Measurements from ENCODE around the gene ABCC1.
"Not testable (repeated sequence)": the region's sequence is repeated elsewhere in the genome, so short reads cannot be mapped to it uniquely, and the experiment has no call there.

The ABCC1 gene

DNA sequence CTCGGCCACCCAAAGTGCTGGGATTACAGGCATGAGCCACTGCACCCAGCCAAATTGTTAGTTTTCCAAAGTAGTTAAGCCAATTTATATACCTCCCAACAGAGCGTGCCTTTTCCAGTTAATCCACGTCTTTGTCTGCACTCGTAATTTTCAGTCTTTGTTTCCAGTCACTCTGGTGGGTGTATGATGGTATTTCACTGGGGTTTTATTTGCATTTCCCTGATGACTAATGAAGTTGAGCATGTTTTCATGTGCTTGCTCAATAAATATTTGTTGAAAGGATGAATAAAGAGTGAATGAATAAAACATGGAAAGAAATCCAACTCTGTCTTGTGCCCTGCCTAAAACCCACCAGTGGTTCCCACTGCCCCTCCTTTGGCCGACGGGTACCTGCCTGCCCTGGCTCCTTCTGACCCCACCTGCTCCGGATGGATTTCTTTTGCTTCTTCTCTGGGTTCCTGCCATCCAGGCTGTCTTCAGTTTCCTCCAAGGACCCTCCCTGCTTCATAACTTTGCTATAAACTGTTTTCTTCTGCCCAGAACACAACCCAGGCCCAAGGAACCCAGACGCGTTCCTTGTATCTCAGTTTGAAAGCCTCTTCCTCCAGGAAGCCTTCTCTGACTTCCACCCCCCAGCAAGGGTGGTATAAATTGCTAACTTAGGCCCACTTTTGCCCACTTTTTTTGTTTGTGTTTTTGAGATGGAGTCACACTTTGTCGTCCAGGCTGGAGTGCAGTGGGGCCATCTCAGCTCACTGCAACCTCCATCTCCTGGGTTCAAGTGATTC lies 3.0 kb upstream of the ABCC1 start:
- DNase-seq (ENCODE audit: low spot score), result no peak

GRCh38 chr16:15947983-15948509 lies 1.4 kb upstream of the ABCC1 start:
- DNase-seq (ENCODE audit: low spot score), result no peak

DNA sequence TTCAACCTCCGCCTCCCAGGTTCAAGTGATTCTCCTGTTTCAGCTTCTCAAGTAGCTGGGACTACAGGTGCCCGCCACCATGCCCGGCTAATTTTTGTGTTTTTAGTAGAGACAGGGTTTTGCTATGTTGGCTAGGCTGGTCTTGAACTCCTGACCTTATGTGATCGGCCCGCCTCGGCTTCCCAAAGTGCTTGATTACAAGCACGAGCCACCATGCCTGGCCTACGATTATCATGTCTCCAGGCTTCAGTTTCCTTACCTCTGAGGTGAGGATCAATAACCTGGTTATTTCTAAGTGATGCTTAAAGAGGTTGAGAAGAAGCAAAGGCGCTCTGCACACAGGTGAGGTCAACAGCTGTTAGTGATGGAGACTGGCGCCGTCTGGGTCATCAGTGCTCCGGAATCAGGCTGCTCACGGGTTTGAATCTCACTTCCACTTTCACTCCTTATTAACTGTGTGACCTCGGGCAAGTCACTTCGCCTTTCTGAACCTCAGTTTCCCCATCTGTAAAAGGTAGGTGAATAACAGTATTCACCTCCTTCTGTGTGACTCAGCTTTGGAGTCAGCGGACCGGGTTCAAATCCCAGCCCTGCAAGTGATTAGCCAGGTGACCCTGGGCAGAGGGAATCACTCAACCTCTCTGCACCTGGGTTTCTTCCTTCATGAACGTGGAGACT lies 745 bp upstream of the ABCC1 start:
- DNase-seq (ENCODE audit: low spot score), result no peak

- peak; percentile 48 for DNase-seq (ENCODE audit: low spot score)
Observed at GRCh38 chr16:15950161-15950854, 892 bp downstream of the ABCC1 start.

DNA sequence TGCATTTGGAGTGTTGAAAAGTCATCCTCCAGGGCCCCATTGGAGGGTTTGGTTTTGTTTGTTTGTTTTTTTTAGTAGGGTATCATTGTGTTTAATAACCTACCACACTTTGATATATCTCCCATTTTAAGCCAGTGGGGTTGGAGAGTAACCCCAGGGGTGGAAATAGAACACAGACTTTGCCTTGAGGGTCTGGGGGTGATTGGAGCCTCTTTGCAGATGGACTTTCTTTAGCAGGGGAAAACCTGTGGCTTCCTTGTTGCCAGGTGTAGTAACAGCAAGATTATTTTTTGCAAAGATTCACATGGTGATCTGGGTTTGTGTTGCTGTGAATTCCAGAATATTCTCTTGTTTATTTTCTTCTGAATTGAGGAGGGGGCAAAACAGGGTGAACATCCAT lies 1.5 kb downstream of the ABCC1 start:
- DNase-seq (ENCODE audit: low spot score), result no peak

DNA sequence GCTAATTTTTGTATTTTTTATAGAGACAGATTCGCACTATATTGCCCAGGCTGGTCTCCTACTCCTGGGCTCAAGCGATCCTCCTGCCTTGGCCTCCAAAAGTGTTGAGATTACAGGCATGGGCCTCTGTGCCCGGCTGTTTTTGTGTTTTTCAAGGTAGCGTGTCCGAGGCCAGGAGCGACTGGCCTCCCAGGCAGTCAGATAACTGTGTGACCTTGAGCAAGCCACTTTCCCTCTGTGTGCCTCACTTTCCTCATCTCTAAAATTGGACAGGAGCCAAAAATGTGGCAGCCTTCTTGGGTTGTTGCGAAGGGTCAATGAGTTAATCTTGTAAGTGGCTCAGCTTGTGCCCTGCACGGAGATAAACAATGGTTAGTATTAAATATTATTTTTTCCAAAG lies 2.4 kb downstream of the ABCC1 start:
- DNase-seq (ENCODE audit: low spot score), result no peak

DNA sequence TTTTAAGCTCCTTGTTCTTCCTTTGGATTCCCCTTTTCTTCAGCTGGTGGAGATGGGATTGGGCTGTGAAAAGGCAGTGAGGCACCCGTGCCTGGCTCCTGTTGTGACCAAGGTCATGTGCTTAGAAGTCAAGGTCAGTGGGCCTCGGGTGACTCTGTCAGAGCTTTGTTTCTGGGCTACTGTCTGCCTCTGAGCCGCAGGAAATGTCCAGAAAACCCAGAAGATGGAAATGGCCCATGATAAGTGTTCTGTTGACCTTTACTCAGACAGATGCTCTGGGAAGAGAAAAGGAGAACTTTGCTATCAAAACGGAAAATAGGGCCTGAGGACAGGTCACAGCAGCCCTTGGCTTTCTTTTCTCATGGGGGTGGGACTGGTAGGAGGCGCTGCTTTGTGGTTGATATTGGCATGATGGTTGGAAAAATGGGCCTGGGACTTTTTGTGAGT lies 2.9 kb downstream of the ABCC1 start:
- no peak for DNase-seq (ENCODE audit: low spot score)

DNA sequence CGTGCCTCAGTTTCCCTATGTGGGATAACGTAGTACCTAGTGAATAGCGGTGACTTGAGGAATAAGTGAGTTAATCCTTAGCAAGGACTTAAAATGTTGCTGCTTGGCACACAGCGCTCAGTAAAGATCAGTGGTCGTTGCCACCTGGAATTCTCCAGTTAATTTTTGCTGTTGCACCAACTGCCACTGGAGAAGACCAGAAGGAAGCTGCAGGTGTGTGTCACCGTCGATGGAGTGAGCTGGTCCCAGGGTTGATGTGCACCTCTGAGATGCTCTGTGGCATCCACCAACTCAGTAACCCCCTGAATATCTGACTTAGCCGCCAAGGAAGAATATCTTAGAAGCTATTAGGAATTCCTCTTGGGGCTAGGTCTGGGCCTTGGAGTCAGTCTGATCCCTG lies 4.1 kb downstream of the ABCC1 start:
- no peak for DNase-seq (ENCODE audit: low spot score)

DNA sequence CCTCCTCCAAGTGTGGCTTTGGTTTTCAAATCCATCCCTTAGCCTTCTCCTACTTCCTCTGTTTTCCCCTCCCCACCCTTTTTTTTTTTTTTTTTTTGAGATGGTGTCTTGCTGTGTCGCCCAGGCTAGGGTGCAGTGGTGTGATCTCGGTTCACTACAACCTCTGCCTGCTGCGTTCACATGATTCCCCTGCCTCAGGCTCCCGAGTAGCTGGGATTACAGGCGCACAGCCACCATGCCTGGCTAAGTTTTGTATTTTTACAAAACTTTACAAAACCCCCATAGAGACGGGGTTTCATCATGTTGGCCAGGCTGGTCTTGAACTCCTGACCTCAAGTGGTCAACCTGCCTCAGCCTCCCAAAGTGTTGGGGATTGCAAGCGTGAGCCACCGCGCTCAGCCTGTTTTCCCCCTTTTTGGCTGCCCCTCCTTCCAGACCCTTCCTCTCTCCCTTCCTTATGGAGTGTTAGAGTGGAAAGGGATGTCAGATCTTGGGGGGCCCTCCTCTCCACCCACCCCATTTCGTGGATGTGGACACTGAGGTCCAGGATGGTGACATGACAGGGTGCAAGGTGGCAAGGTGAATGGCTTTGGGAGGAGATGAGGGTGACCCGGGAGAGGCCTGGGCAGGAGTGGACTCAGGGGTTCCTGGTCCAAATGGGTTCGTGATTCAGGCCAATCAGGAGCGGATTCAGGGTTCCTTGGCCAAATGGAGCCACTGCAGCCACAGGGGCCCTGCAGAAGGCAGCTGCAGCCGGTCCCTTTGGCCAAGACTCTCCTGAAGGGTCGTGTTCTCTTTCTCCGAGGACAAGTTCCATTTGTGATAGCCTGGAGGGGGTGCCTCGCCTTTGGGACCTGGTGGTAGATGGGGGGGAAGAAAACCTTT lies 4.8 kb downstream of the ABCC1 start:
- no peak for DNase-seq (ENCODE audit: low spot score)

- DNase-seq (ENCODE audit: low spot score), result no peak
Observed at GRCh38 chr16:15954814-15955151, 5.4 kb downstream of the ABCC1 start.

GRCh38 chr16:15955425-15955824 lies 6.0 kb downstream of the ABCC1 start:
- no peak for DNase-seq (ENCODE audit: low spot score)

DNA sequence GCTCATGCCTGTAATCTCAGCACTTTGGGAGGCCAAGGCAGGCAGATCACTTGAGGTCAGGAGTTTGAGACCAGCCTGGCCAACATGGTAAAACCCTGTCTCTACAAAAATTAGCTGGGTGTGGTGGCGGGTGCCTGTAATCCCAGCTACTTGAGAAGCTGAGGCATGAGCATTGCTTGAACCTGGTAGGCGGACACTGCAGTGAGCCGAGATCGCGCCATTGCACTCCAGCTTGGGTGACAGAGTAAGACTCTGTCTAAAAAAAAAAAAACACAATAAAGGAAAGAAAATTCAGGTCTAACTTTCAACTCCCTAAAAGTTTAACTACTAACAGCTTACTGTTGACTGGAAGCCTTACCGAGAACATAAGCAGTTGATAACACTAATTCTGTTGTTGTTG lies 6.7 kb downstream of the ABCC1 start:
- DNase-seq (ENCODE audit: low spot score), result not testable (repeated sequence)

DNA sequence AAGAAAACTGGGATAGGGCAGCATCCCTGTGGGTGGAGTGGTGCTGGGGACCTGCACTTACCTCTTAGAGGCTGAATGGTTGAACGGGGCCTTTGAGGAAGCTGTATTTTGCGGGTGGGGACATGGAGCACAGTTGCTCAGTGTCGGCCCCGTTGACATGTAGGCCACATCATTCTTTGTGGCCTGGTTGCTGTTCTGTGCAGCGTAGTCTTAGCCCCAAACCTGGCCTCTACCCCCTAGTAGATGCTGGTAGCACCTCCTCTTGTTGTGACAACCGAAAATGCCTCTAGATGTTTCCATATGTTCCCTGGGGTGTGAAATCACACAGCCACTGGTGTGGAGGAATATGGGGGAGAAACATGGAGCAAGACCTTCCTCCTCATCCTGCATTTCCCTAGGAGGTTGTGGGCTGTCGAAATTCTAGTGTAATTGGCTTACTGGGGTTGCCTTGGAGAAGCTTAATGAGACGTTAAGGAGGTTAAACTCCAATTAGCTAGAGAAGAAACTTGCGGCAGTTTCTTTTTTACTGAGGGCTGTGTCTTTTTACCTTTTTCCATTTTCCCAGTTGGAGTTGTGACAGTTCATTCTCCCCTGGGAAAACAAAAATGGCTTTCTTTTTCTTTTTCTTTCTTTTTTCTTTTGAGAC lies 9.4 kb downstream of the ABCC1 start:
- DNase-seq (ENCODE audit: low spot score), result no peak

DNA sequence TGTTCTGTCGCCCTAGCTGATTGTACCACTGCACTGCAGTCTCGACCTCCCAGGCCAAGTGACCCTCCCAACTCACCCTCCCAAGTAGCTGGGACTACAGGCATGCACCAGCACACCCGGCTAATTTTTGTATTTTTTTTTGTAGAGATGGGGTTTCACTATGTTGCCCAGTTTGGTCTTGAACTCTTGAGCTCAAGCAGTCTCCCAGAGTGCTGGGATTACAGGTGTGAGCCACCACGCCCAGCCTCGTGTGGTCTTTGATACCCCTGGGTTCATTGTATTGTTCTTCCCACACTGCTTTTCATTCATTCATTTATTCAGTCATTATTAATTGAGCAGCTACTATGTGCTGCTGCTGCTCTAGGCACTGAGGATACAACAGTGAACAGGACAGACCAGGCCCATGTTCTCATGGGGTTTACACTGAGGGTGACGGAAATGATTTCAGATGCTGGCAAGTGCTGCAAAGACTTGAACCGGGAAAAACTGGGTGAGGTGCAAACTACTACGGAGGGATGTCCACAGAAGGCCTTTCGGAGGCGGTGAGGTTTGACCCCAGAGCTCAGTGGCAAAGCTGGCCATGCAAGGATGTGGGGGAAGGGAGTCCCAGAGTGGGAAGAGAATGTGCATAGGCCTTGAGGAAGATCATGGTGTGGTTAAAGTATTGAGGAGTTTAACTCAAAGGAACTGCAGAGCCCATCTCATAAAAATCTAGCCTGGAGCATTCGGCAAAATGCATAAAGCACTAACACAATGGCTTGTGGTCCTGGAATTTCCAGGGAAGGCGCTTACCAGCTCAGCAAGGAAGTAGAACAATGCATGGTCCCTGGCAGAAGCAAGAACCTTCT lies 10.9 kb downstream of the ABCC1 start:
- DNase-seq (ENCODE audit: low spot score), result no peak

- DNase-seq (ENCODE audit: low spot score), result peak; percentile 90
Observed at GRCh38 chr16:15961060-15961511, 11.7 kb downstream of the ABCC1 start.

GRCh38 chr16:15961571-15962090 lies 12.2 kb downstream of the ABCC1 start:
- no peak for DNase-seq (ENCODE audit: low spot score)

DNA sequence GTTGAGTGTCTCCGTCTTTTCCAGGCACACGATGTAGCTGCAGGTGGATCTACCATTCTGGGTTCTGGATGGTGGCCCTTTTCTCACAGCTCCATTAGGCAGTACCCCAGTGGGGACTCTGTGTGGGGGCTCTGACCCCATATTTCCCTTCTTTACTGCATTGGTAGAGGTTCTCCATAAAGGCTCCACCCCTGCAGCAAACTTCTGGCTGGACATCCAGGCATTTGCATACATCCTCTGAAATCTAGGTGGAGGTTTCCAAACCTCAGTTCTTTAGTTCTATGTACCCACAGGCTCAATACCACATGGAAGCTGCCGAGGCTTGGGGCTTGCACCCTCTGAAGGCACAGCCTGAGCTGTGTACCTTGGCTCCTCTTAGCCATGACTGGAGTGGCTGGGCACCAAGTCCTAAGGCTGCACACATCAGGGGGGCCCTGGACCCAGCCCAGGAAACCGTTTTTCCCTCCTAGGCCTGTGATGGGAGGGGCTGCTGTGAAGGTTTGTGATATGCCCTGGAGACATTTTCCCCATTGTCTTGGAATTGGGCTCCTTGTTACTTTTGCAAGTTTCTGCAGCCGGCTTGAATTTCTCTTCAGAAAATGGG lies 14.0 kb downstream of the ABCC1 start:
- DNase-seq (ENCODE audit: low spot score), result no peak

DNA sequence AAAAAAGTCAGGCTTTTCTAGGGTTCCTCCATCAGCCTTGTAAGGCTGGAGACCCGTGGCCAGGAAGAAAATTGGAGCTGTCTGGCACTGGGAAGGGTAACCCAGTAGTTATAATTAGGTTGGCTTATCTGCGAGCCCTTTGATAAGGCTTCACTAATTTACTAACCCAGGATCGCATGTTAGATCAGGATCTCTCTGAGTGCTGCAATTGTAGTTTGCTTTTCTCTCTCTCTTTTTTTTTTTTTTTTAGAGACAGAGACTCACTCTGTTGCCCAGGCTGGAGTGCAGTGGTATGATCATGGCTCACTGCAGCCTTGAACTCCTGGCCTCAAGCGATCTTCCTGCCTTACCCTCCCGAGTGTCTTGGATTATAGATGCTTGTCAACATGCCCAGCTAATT lies 17.0 kb downstream of the ABCC1 start:
- DNase-seq (ENCODE audit: low spot score), result no peak

GRCh38 chr16:15966836-15967546 lies 17.6 kb downstream of the ABCC1 start:
- no peak for DNase-seq (ENCODE audit: low spot score)

Data from CD4-positive, alpha-beta T cell treated with Interleukin-15 for 4 hours (primary cell).